GM12878 (cell line): ENCODE measurements around the gene ABCC11. TPM values are rescaled to one million over a fixed set of nuclear protein-coding genes. Genes with fewer than 3 reads are reported as not detected.

ENCODE experiments used
- ATAC-seq: fragments of 200-7000 bp; cut with Tn5 transposase; 3 replicates; pipeline ENCODE4 v1.9.1; 2020; ENCODE audit warnings: mild to moderate bottlenecking, moderate library complexity
- BruUV-seq: library from RNA; stranded (reverse); fragments of 400-500 nt; replicated peaks from 2 replicates; lab custom pipeline; 2021; lab: Mats Ljungman, UMichigan
- CTCF ChIA-PET: fragments of 300-600 bp; sonication (Branson Sonifier 250); formaldehyde crosslinking; extraction: SDS; loops from one replicate; lab custom pipeline; 2021; ENCODE audit warnings: inconsistent platforms; lab: Yijun Ruan, JAX
- POLR2A ChIA-PET: fragments of 350-600 bp; formaldehyde crosslinking; extraction: SDS; loops from one replicate; lab custom pipeline; 2021; ENCODE audit warnings: inconsistent platforms; lab: Charles Lee
- RAD21 ChIA-PET: fragments of 300-600 bp; sonication (Branson Sonifier 250); formaldehyde crosslinking; loops from one replicate; lab custom pipeline; 2023; ENCODE audit warnings: antibody characterized with exemption; ENCODE audit not compliant: unreplicated experiment; lab: Charles Lee
- SMC1A ChIA-PET: fragments of 300-600 bp; sonication (Branson Sonifier 250); formaldehyde crosslinking; loops from one replicate; lab custom pipeline; 2023; ENCODE audit not compliant: unreplicated experiment, uncharacterized antibody; lab: Charles Lee
- DNase-seq: peaks from one replicate; pipeline ENCODE4 v3.0.0-alpha.2; 2011; ENCODE audit warnings: low read depth, low spot score
- FAIRE-seq: peaks from 3 replicates; lab custom pipeline; 2011; peaks lifted over from hg19 to GRCh38; lab: Jason Lieb, UNC
- H2AFZ ChIP-seq: 2 replicates; pipeline ENCODE4 v1.6.0; 2011; ENCODE audit warnings: low read depth, low read length, control low read depth; ENCODE audit not compliant: control insufficient read depth
- H3K27ac ChIP-seq: 2 replicates; pipeline ENCODE4 v1.5.1; 2011; ENCODE audit warnings: control low read depth; ENCODE audit not compliant: control insufficient read depth, insufficient read depth
- H3K27me3 ChIP-seq, 2 experiments: replicated peaks in 1 of 2; 2 replicates each; pipeline versions ENCODE4 v1.6.0 to v1.6.1; 2011; ENCODE audit warnings: low read length in 1 of 2; ENCODE audit not compliant: control insufficient read depth in 2 of 2, insufficient read depth in 2 of 2
- H3K36me3 ChIP-seq, 2 experiments: 2 replicates each; pipeline ENCODE4 v1.5.1; 2011; ENCODE audit warnings: low read length in 1 of 2; ENCODE audit not compliant: control insufficient read depth in 2 of 2, insufficient read depth in 2 of 2
- H3K4me1 ChIP-seq: 2 replicates; pipeline ENCODE4 v1.6.1; 2011; ENCODE audit warnings: mild to moderate bottlenecking, low read length, moderate library complexity, mixed read lengths; ENCODE audit not compliant: control insufficient read depth, insufficient read depth
- H3K4me2 ChIP-seq: 2 replicates; pipeline ENCODE4 v1.6.0; 2011; ENCODE audit warnings: control low read depth; ENCODE audit not compliant: control insufficient read depth, insufficient read depth
- H3K4me3 ChIP-seq: fragments of 200-600 bp; sonication (generic); 2 replicates; pipeline ENCODE4 v1.5.1; 2016
- H3K79me2 ChIP-seq: 2 replicates; pipeline ENCODE4 v1.6.0; 2011; ENCODE audit warnings: low read length; ENCODE audit not compliant: control insufficient read depth, insufficient read depth
- H3K9ac ChIP-seq: 2 replicates; pipeline ENCODE4 v1.8.0; 2011; ENCODE audit warnings: low read length, control low read depth, mixed read lengths; ENCODE audit not compliant: control insufficient read depth, insufficient read depth
- H3K9me3 ChIP-seq: replicated peaks from 3 replicates; pipeline ENCODE4 v1.5.1; 2011; ENCODE audit warnings: mild to moderate bottlenecking, low read length; ENCODE audit not compliant: control insufficient read depth, insufficient read depth
- H4K20me1 ChIP-seq: 2 replicates; pipeline ENCODE4 v1.6.0; 2011; ENCODE audit not compliant: control insufficient read depth, insufficient read depth
- CREM ChIP-seq: IDR thresholded peaks from 2 replicates; pipeline ENCODE4 v1.6.1; 2014; ENCODE audit warnings: antibody characterized with exemption, low read depth
- DPF2 ChIP-seq: fragments of 450-650 bp; IDR thresholded peaks from 2 replicates; pipeline ENCODE4 v1.6.1; 2017; ENCODE audit warnings: mild to moderate bottlenecking
- HDGF ChIP-seq: fragments of 450-650 bp; IDR thresholded peaks from 2 replicates; pipeline ENCODE4 v1.6.1; 2016; ENCODE audit warnings: antibody characterized with exemption
- JUND ChIP-seq: IDR thresholded peaks from 2 replicates; pipeline ENCODE4 v1.6.1; 2012; ENCODE audit warnings: low read depth, mild to moderate bottlenecking, low read length, improper control_type of control experiment, moderate library complexity
- LARP7 ChIP-seq: fragments of 450-650 bp; IDR thresholded peaks from 2 replicates; pipeline ENCODE4 v1.6.1; 2017; ENCODE audit warnings: mild to moderate bottlenecking
- NFIC ChIP-seq: IDR thresholded peaks from 2 replicates; pipeline ENCODE4 v1.6.1; 2012; ENCODE audit warnings: low read depth, mild to moderate bottlenecking, inconsistent platforms, low read length, moderate library complexity
- PRDM15 ChIP-seq: fragments of 450-650 bp; formaldehyde crosslinking; IDR thresholded peaks from 2 replicates; pipeline ENCODE4 v1.4.0; 2020; ENCODE audit warnings: mild to moderate bottlenecking, moderate library complexity
- SUPT20H ChIP-seq: IDR thresholded peaks from 2 replicates; pipeline ENCODE4 v1.6.1; 2011; ENCODE audit warnings: low read depth, mild to moderate bottlenecking, low read length, moderate library complexity, borderline replicate concordance; ENCODE audit not compliant: control insufficient read depth
- ZNF217 ChIP-seq: fragments of 450-650 bp; IDR thresholded peaks from 2 replicates; pipeline ENCODE4 v1.6.1; 2017; ENCODE audit warnings: antibody characterized with exemption, mild to moderate bottlenecking
- WGBS: methylation state at CpG from one replicate; pipeline ENCODE4 v1.1.6; 2016; ENCODE audit warnings: low lambda C conversion rate; ENCODE audit not compliant: insufficient replicate concordance, insufficient coverage; ENCODE audit errors: missing lambda C conversion rate; 5-methylcytosine and 5-hydroxymethylcytosine counted together
- in situ Hi-C: fragments of 300-500 bp; cut with MboI; formaldehyde crosslinking; loops from 9 replicates; pipeline ENCODE4 v1.14.3; 2018; ENCODE audit warnings: mixed read lengths
- intact Hi-C: fragments of 100-400 bp; cut with micrococcal nuclease; formaldehyde crosslinking; loops from one replicate; pipeline ENCODE4 v1.14.2; 2022; ENCODE audit not compliant: unreplicated experiment
- polyA plus RNA-seq, 11 experiments: library from polyadenylated mRNA; depleted of rRNA in 4 of 11; unstranded in 6 of 11; stranded (reverse) in 5 of 11; fragments of >200 nt; fragmentation: Nextera tagmentation in 4 of 11; fragmentation: Illumina TruSeq in 1 of 11; extraction: Ambion mirVana in 4 of 11; extraction: Trizol in 1 of 11; gene quantifications; 1 replicate in 1 of 11; 2 replicates in 10 of 11; pipeline versions ENCODE4 v1.2.1 to v1.2.3, GENCODE V29; 2011 to 2016; ENCODE audit warnings: inconsistent platforms in 2 of 11, missing spikeins in 2 of 11, low read depth in 1 of 11
- total RNA-seq, 4 experiments: library from RNA; depleted of rRNA in 3 of 4; stranded (reverse); fragments of >200 nt in 3 of 4; fragmentation: Illumina TruSeq in 1 of 4; extraction: Trizol in 1 of 4; gene quantifications; 2 replicates each; pipeline versions ENCODE4 v1.2.1 to v1.2.3, GENCODE V29; 2013 to 2021
- TF ChIP-seq, protein P1 (sequence below): fragments of 450-650 bp; IDR thresholded peaks from 2 replicates; pipeline ENCODE4 v1.6.1; 2017; ENCODE audit warnings: antibody characterized with exemption, mild to moderate bottlenecking, moderate library complexity
- TF ChIP-seq, protein P2 (sequence below): fragments of 150-350 bp; IDR thresholded peaks from 2 replicates; pipeline ENCODE4 v1.6.1; 2016; ENCODE audit warnings: low read depth, low read length
- TF ChIP-seq, protein P3 (sequence below): IDR thresholded peaks from 2 replicates; pipeline ENCODE4 v1.6.1; 2011; ENCODE audit warnings: low read depth, low read length, improper control_type of control experiment, borderline replicate concordance

The ABCC11 gene
- total and polyA plus RNA-seq, 10 of the 15 experiments (the other 5 are each of a cell fraction or from before 2014, with no cell fraction given), result 0.04 to 0.20 (median 0.10) TPM; not detected in 6

GRCh38 chr16:48203974-48204824 lies 43.1 kb downstream of the ABCC11 start:
- intact Hi-C loops (no loop called here), in situ Hi-C loops (no loop called here)
- FAIRE-seq (no peak), DNase-seq (no peak), ATAC-seq (no peak)
- H3K27ac ChIP-seq, result no peak overlapping the region
- H2AFZ ChIP-seq, result no peak overlapping the region
- ChIA-PET RAD21 (interaction anchor here (1.1 kb wide), 1 partner anchor 39 kb away, joined by 3 read pairs; no protein-coding TSS in a partner anchor), SMC1A (no interaction called here), CTCF (no interaction called here), POLR2A (no interaction called here)
- no peak overlapping the region for H3K9ac ChIP-seq
- H3K27me3 ChIP-seq, result no peaks in the 10 kb centered on the region; a peak in 1 of 4 replicates
- H3K36me3 ChIP-seq, result no peaks in the 10 kb centered on the region
- no TSS peak for BruUV-seq
- no peaks in the 10 kb centered on the region for H3K4me1 ChIP-seq
- H3K4me2 ChIP-seq, result no peak overlapping the region
- no peaks in the 10 kb centered on the region for H4K20me1 ChIP-seq
- H3K9me3 ChIP-seq, result no peaks in the 10 kb centered on the region
- no peaks in the 10 kb centered on the region for H3K79me2 ChIP-seq
- no peak overlapping the region for H3K4me3 ChIP-seq
- 43% methylated on average over 8 of the region's 8 CpGs for WGBS
- TF ChIP-seq HDGF (no peak), DPF2 (no peak), ZNF217 (no peak), SUPT20H (no peak), NFIC (no peak), JUND (no peak), LARP7 (no peak), PRDM15 (CRISPR knock-in tag) (no peak), CREM (no peak)
- TF ChIP-seq, protein P1, sequence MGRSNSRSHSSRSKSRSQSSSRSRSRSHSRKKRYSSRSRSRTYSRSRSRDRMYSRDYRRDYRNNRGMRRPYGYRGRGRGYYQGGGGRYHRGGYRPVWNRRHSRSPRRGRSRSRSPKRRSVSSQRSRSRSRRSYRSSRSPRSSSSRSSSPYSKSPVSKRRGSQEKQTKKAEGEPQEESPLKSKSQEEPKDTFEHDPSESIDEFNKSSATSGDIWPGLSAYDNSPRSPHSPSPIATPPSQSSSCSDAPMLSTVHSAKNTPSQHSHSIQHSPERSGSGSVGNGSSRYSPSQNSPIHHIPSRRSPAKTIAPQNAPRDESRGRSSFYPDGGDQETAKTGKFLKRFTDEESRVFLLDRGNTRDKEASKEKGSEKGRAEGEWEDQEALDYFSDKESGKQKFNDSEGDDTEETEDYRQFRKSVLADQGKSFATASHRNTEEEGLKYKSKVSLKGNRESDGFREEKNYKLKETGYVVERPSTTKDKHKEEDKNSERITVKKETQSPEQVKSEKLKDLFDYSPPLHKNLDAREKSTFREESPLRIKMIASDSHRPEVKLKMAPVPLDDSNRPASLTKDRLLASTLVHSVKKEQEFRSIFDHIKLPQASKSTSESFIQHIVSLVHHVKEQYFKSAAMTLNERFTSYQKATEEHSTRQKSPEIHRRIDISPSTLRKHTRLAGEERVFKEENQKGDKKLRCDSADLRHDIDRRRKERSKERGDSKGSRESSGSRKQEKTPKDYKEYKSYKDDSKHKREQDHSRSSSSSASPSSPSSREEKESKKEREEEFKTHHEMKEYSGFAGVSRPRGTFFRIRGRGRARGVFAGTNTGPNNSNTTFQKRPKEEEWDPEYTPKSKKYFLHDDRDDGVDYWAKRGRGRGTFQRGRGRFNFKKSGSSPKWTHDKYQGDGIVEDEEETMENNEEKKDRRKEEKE, result no peak
- TF ChIP-seq, protein P2, sequence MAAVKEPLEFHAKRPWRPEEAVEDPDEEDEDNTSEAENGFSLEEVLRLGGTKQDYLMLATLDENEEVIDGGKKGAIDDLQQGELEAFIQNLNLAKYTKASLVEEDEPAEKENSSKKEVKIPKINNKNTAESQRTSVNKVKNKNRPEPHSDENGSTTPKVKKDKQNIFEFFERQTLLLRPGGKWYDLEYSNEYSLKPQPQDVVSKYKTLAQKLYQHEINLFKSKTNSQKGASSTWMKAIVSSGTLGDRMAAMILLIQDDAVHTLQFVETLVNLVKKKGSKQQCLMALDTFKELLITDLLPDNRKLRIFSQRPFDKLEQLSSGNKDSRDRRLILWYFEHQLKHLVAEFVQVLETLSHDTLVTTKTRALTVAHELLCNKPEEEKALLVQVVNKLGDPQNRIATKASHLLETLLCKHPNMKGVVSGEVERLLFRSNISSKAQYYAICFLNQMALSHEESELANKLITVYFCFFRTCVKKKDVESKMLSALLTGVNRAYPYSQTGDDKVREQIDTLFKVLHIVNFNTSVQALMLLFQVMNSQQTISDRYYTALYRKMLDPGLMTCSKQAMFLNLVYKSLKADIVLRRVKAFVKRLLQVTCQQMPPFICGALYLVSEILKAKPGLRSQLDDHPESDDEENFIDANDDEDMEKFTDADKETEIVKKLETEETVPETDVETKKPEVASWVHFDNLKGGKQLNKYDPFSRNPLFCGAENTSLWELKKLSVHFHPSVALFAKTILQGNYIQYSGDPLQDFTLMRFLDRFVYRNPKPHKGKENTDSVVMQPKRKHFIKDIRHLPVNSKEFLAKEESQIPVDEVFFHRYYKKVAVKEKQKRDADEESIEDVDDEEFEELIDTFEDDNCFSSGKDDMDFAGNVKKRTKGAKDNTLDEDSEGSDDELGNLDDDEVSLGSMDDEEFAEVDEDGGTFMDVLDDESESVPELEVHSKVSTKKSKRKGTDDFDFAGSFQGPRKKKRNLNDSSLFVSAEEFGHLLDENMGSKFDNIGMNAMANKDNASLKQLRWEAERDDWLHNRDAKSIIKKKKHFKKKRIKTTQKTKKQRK, result no peak
- TF ChIP-seq, protein P3, sequence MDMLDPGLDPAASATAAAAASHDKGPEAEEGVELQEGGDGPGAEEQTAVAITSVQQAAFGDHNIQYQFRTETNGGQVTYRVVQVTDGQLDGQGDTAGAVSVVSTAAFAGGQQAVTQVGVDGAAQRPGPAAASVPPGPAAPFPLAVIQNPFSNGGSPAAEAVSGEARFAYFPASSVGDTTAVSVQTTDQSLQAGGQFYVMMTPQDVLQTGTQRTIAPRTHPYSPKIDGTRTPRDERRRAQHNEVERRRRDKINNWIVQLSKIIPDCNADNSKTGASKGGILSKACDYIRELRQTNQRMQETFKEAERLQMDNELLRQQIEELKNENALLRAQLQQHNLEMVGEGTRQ, result no peak
